HUES6 (cell line): ENCODE measurements around the gene BCAP31.

Experiments used
- H3K27ac ChIP-seq: 2 replicates; pipeline ENCODE4 v1.7.0; 2013; ENCODE audit warnings: low read depth, mild to moderate bottlenecking, low read length, inconsistent platforms
- H3K27me3 ChIP-seq: 2 replicates; pipeline ENCODE4 v1.6.1; 2013; ENCODE audit warnings: low read length; ENCODE audit not compliant: control insufficient read depth, insufficient read depth
- H3K36me3 ChIP-seq: 2 replicates; pipeline ENCODE4 v1.6.1; 2013; ENCODE audit warnings: low read length; ENCODE audit not compliant: control insufficient read depth, insufficient read depth
- H3K4me1 ChIP-seq: 2 replicates; pipeline ENCODE4 v1.6.1; 2013; ENCODE audit warnings: low read length; ENCODE audit not compliant: control insufficient read depth, insufficient read depth
- H3K4me3 ChIP-seq: 2 replicates; pipeline ENCODE4 v1.5.1; 2013; ENCODE audit warnings: low read depth, low read length
- H3K9ac ChIP-seq: one replicate; pipeline ENCODE4 v1.6.1; 2013; ENCODE audit warnings: mild to moderate bottlenecking, low read length
- H3K9me3 ChIP-seq: 2 replicates; pipeline ENCODE4 v1.6.1; 2013; ENCODE audit warnings: low read depth, low read length; ENCODE audit not compliant: control insufficient read depth, insufficient read depth

Gene BCAP31

DNA sequence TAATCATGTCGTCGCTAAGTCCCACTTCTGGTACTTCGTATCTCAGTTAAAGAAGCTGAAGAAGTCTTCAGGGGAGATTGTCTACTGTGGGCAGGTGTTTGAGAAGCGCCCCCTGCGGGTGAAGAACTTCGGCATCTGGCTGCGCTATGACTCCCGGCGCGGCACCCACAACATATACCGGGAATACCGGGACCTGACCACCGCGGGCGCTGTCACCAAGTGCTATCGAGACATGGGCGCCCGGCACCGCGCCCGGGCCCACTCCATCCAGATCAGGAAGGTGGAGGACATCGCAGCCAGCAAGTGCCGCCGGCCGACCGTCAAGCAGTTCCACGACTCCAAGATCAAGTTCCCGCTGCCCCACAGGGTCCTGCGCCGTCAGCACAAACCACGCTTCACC lies 61.9 kb downstream of the BCAP31 start:
- Histone ChIP-seq H3K9ac (no peak overlapping the region), H3K27ac (no peak overlapping the region), H3K9me3 (peaks cover 14% of the 10 kb centered on the region; the same call in 1 of the 2 replicates), H3K4me1 (no peaks in the 10 kb centered on the region), H3K4me3 (peak overlapping the region; percentile 28), H3K27me3 (peaks cover 41% of the 10 kb centered on the region), H3K36me3 (no peaks in the 10 kb centered on the region)

DNA sequence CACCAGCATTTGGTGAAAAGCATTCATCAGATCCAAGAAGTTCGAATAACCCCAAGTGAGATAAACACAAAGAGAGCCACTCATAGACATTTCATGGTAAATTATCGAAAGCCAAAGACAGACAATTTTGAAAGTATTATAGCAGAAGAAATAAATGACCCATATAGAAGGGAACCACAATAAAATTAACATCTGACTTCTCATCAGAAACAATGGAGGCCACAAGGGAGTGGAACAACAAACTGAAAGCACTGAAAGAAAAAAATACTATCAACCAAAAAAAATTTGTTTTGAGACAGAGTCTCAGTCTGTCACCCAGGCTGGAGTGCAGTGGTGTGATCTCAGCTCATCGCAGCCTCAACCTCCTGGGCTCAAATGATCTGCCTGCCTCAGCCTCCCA lies 64.9 kb downstream of the BCAP31 start:
- Histone ChIP-seq H3K4me3 (no peak overlapping the region), H3K27me3 (peaks cover 20% of the 10 kb centered on the region), H3K9me3 (peaks cover 18% of the 10 kb centered on the region; the same call in 1 of the 2 replicates), H3K36me3 (no peaks in the 10 kb centered on the region), H3K27ac (no peak overlapping the region), H3K9ac (no peak overlapping the region), H3K4me1 (no peaks in the 10 kb centered on the region)

- Histone ChIP-seq H3K9me3 (peaks cover 23% of the 10 kb centered on the region; the same call in 1 of the 2 replicates), H3K27me3 (peaks cover 11% of the 10 kb centered on the region), H3K27ac (no peak overlapping the region), H3K4me1 (no peaks in the 10 kb centered on the region), H3K9ac (no peak overlapping the region), H3K4me3 (no peak overlapping the region), H3K36me3 (no peaks in the 10 kb centered on the region)
Observed at GRCh38 chrX:153657161-153657560, 67.0 kb downstream of the BCAP31 start.

DNA sequence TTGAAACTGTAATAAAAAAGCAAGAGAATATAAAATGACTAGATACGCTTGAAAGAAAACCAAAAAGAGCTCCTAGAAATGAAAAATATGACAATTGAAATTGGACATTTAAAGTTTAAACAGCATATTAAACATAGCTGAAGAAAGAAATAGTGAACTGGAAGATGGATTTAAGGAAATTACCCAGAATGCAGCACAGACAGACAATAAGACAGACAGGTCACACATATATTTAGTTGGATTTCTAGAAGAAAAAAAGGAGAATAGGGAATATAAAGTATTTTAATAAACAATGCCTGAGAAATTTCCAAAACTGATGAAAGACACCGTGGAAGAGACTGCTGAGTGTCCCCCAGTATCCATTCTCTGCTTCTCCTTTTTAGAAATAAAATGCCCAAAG lies 70.6 kb downstream of the BCAP31 start:
- Histone ChIP-seq H3K9me3 (peaks cover 23% of the 10 kb centered on the region; the same call in 1 of the 2 replicates), H3K27ac (no peak overlapping the region), H3K36me3 (no peaks in the 10 kb centered on the region), H3K4me3 (no peak overlapping the region), H3K27me3 (peaks cover 10% of the 10 kb centered on the region), H3K4me1 (no peaks in the 10 kb centered on the region; the same call in 1 of the 2 replicates), H3K9ac (no peak overlapping the region)

- H3K36me3 ChIP-seq = no peaks in the 10 kb centered on the region
- no peak overlapping the region for H3K4me3 ChIP-seq
- H3K4me1 ChIP-seq = peaks cover 2% of the 10 kb centered on the region; the same call in 1 of the 2 replicates
- peaks cover 29% of the 10 kb centered on the region for H3K27me3 ChIP-seq
- H3K27ac ChIP-seq = no peak overlapping the region
- H3K9ac ChIP-seq = no peak overlapping the region
- H3K9me3 ChIP-seq = peaks cover 15% of the 10 kb centered on the region; the same call in 1 of the 2 replicates
Observed at GRCh38 chrX:153651540-153652079, 72.6 kb downstream of the BCAP31 start.

DNA sequence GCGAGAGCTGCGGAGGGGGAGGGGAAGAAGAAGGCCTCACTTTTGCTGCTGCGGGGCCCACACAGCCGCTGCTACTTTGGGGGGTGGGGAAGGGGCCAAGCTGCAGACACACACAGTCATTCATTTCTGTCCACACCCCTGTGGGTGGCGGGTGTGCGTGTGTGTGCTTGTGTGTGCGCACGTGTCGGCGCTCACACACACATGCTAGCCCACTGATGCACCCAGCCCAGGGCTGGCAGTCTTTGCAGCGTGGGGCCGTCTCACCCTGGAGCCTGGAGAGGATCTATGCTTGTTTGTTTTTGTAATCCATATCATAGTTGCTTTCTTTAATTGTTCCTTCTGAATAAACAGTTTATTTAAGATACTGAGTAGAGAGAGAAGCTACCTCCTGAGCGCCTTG lies 73.2 kb downstream of the BCAP31 start:
- Histone ChIP-seq H3K36me3 (no peaks in the 10 kb centered on the region), H3K27me3 (peaks cover 36% of the 10 kb centered on the region), H3K4me1 (peaks cover 4% of the 10 kb centered on the region; the same call in 1 of the 2 replicates), H3K9ac (no peak overlapping the region), H3K9me3 (peaks cover 15% of the 10 kb centered on the region; the same call in 1 of the 2 replicates), H3K27ac (no peak overlapping the region), H3K4me3 (no peak overlapping the region)
